OCI-LY1 (cell line): ENCODE results near the gene RNFT2.

Experiments used
- EZH2 ChIP-seq: fragments of 200-600 bp; sonication (generic), shearing (Covaris generic); IDR thresholded peaks from 2 replicates; pipeline ENCODE4 v1.8.0; 2017; ENCODE audit warnings: borderline replicate concordance, mixed run types, mild to moderate bottlenecking, antibody characterized with exemption, low read length, moderate library complexity, mixed read lengths
- TF ChIP-seq, protein P1 (sequence below): fragments of 200-600 bp; sonication (generic), shearing (Covaris generic); IDR thresholded peaks from 2 replicates; pipeline ENCODE4 v1.5.1; 2017; ENCODE audit warnings: mild to moderate bottlenecking, antibody characterized with exemption, low read length, moderate library complexity, mixed read lengths

DNA sequence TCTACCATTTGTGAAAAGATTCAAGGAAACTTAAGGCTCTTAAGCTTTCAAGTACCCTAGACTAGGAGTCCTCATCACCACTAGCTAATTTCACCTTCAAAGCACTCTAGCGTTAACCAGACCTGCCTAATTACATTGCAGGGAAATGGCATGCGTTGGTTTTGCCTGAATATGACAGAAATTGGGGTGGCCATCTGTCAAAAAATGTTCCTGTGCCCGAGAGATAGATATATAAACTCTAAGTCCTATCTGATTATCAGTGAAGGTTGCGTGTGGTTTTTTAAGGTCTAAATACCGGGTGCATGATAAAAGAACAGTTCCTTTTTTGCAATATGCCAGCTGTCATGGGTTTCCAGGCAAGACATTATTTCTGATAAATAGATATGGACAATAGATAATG is 48.6 kb upstream of the RNFT2 start:
- TF ChIP-seq, protein P1, sequence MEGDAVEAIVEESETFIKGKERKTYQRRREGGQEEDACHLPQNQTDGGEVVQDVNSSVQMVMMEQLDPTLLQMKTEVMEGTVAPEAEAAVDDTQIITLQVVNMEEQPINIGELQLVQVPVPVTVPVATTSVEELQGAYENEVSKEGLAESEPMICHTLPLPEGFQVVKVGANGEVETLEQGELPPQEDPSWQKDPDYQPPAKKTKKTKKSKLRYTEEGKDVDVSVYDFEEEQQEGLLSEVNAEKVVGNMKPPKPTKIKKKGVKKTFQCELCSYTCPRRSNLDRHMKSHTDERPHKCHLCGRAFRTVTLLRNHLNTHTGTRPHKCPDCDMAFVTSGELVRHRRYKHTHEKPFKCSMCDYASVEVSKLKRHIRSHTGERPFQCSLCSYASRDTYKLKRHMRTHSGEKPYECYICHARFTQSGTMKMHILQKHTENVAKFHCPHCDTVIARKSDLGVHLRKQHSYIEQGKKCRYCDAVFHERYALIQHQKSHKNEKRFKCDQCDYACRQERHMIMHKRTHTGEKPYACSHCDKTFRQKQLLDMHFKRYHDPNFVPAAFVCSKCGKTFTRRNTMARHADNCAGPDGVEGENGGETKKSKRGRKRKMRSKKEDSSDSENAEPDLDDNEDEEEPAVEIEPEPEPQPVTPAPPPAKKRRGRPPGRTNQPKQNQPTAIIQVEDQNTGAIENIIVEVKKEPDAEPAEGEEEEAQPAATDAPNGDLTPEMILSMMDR = no peak
- TF ChIP-seq EZH2 = no peak
